OCI-LY7 (cell line): ENCODE measurements around the gene RAD51B.

Experiments used
- EZH2phosphoT487 ChIP-seq: fragments of 200-600 bp; sonication (generic); IDR thresholded peaks from 2 replicates; pipeline ENCODE4 v1.6.1; 2018; ENCODE audit warnings: low read depth, borderline replicate concordance, mild to moderate bottlenecking, mixed run types, antibody characterized with exemption, low read length, moderate library complexity, mixed read lengths
- TF ChIP-seq, protein P1 (sequence below): fragments of 200-600 bp; sonication (generic); conservative IDR thresholded peaks from 2 replicates; pipeline ENCODE4 v1.5.1; 2014; ENCODE audit warnings: mild to moderate bottlenecking, antibody characterized with exemption, low read length, moderate library complexity, mixed read lengths

DNA sequence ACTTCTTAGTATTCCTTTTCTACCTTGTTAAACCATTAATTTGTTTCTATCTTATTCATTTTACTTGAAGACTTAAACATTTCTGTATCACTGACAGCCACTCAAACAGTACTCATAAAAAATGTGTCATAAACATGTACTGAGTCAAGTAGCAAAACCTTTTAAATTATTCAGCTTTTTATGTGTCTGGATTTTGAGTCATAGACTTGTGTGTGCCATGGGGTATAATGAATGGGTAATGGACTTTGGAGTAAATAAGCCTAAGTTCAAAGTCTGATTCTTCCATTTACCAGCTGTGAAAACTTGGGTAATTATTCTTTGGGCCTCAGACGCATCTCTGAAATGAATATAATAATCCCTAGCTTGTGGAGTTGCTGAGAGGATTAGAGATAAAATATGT lies 199.0 kb downstream of the RAD51B start:
- TF ChIP-seq, protein P1, sequence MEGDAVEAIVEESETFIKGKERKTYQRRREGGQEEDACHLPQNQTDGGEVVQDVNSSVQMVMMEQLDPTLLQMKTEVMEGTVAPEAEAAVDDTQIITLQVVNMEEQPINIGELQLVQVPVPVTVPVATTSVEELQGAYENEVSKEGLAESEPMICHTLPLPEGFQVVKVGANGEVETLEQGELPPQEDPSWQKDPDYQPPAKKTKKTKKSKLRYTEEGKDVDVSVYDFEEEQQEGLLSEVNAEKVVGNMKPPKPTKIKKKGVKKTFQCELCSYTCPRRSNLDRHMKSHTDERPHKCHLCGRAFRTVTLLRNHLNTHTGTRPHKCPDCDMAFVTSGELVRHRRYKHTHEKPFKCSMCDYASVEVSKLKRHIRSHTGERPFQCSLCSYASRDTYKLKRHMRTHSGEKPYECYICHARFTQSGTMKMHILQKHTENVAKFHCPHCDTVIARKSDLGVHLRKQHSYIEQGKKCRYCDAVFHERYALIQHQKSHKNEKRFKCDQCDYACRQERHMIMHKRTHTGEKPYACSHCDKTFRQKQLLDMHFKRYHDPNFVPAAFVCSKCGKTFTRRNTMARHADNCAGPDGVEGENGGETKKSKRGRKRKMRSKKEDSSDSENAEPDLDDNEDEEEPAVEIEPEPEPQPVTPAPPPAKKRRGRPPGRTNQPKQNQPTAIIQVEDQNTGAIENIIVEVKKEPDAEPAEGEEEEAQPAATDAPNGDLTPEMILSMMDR: no peak
- TF ChIP-seq EZH2phosphoT487: no peak
